ENCODE measurements around the gene SLC1A6. TPM values are rescaled to one million over a fixed set of nuclear protein-coding genes. Genes with fewer than 3 reads are reported as not detected.
"Not testable (repeated sequence)": the region's sequence is repeated elsewhere in the genome, so short reads cannot be mapped to it uniquely, and the experiment has no call there.

The SLC1A6 gene
- total RNA-seq (not detected), total RNA-seq (0 to 0.12 reads per million in 2 donors)

DNA sequence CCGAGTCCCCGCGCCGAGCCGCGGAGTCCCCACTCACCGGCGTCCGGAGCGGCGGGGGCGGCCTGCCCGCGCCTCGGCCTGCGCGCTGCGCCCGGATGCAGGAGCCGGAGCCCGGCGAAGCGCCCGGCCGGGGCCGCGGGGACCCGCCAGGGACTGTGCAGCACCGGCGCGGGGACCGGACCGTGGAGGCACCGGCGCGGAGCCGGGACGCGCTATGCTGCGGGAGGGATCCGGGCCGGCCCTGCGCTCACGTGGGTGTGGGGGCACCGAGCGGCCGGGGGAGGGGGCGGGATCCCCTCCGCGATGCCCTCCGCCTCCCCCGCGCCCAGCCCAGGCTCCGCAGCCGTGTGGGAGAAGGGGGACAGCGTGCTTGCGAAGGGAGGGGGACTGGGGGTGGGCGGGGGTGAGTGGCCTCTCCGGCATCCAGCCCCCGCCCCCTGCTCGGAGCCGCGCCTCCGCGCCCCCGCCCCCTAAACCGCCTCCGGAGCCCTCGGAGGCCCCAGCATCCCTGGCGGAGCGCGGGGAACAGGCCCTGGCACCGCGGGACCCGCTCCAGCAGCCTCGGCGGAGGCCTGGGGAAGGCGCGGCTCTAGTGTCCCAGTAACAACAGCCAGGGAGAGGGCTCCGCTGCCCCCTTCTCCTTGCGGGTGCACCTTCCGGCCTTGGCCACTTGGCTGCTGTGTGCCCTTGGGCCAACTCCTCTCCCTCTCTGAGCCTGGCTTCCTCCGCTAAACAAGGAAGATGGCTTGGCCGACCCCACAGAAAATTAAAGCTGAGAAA, at the start of gene SLC1A6:
TSS of gene SLC1A6 (minus strand) at position 389 of the 780 bp plus-strand sequence. CDS start 6,954 bp downstream, outside the sequence.
- no peaks in the 10 kb centered on the region for H3K9me3 ChIP-seq (ENCODE audit: control insufficient read depth, low read length, poor library complexity, severe bottlenecking)
- peaks cover 9% of the 10 kb centered on the region for H3K36me3 Mint-ChIP-seq (ENCODE audit: low read depth)
- H3K27ac Mint-ChIP-seq, result no peak within 1 kb of the TSS
- DNase-seq (no peak), ATAC-seq (no peak)
- H3K4me1 Mint-ChIP-seq, result peaks cover 9% of the 10 kb centered on the region
- H3K4me3 Mint-ChIP-seq, result no peak within 1 kb of the TSS
- peaks cover 59% of the 10 kb centered on the region for H3K27me3 Mint-ChIP-seq

DNA sequence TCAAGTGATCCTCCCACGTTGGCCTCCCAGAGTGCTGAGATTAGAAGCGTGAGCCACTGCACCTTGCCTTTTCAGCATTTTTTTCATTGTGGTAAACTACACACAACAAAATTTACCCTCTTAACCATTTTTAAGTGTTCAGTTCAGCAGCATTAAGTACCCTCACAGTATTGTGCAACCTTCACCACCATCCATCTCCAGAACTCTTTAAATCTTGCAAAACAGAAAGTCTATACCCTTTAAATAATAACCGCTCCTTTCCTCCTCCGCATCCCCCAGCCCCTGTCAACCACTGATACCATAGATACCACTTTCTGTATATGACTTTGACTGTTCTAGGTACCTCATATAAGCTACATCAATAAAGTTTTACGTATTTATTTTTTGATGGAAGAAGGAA, 48.8 kb upstream of the SLC1A6 start:
- H3K4me3 Mint-ChIP-seq, result no peak overlapping the region
- H3K27me3 Mint-ChIP-seq, result peaks cover 34% of the 10 kb centered on the region
- H3K27ac Mint-ChIP-seq, result no peak overlapping the region
- DNase-seq (no peak), ATAC-seq (no peak)
- peaks cover 2% of the 10 kb centered on the region for H3K4me1 Mint-ChIP-seq
- H3K9me3 ChIP-seq (ENCODE audit: control insufficient read depth, low read length, poor library complexity, severe bottlenecking), result no peaks in the 10 kb centered on the region
- H3K36me3 Mint-ChIP-seq (ENCODE audit: low read depth), result no peaks in the 10 kb centered on the region

DNA sequence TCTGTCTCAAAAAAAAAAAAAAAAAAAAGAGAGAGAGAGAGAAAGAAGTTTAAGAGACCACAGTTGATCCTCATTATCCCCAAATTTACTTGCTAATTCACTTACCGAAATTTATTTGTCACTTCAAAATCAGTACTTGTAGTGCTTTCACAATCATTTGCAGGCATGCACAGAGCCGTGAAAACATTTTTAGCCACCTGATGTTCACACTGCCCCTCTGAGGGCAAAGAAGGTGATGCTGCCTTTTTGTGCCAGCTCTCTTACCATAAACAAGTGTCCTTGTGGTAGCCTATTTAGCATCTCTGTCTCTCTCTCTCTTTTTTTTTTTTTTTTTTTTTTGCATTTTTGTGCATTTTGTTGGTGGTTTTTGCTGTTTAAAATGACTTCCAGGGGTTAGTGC, 45.6 kb upstream of the SLC1A6 start:
- no peak overlapping the region for H3K27ac Mint-ChIP-seq
- no peaks in the 10 kb centered on the region for H3K36me3 Mint-ChIP-seq (ENCODE audit: low read depth)
- ATAC-seq (no peak), DNase-seq (no peak)
- peaks cover 2% of the 10 kb centered on the region for H3K4me1 Mint-ChIP-seq
- H3K4me3 Mint-ChIP-seq, result no peak overlapping the region
- no peaks in the 10 kb centered on the region for H3K9me3 ChIP-seq (ENCODE audit: control insufficient read depth, low read length, poor library complexity, severe bottlenecking)
- H3K27me3 Mint-ChIP-seq, result peaks cover 33% of the 10 kb centered on the region

DNA sequence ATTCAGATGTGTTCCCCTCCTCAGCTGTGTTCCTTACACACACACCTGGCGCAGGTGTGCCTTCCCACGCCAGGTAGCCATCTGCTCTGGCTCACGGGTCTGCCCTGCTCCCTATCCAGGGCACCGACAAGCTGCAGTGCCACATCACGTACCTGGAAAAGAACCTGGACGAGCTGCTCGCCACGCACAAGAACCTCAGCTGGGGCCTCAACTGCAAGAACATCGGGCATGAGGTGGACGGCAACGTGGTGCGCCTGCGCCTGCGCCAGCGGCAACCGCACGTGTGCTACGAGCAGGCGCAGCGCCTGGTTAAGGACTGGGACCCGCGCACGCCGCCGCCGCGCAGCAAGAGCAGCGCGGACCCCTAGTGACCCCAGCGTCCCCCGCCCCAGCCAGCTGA, 43.1 kb upstream of the SLC1A6 start:
- no peaks in the 10 kb centered on the region for H3K4me1 Mint-ChIP-seq
- H3K27ac Mint-ChIP-seq, result no peak overlapping the region
- H3K9me3 ChIP-seq (ENCODE audit: control insufficient read depth, low read length, poor library complexity, severe bottlenecking), result no peaks in the 10 kb centered on the region
- H3K36me3 Mint-ChIP-seq (ENCODE audit: low read depth), result no peaks in the 10 kb centered on the region
- no peak overlapping the region for H3K4me3 Mint-ChIP-seq
- DNase-seq (no peak), ATAC-seq (no peak)
- peaks cover 38% of the 10 kb centered on the region for H3K27me3 Mint-ChIP-seq

DNA sequence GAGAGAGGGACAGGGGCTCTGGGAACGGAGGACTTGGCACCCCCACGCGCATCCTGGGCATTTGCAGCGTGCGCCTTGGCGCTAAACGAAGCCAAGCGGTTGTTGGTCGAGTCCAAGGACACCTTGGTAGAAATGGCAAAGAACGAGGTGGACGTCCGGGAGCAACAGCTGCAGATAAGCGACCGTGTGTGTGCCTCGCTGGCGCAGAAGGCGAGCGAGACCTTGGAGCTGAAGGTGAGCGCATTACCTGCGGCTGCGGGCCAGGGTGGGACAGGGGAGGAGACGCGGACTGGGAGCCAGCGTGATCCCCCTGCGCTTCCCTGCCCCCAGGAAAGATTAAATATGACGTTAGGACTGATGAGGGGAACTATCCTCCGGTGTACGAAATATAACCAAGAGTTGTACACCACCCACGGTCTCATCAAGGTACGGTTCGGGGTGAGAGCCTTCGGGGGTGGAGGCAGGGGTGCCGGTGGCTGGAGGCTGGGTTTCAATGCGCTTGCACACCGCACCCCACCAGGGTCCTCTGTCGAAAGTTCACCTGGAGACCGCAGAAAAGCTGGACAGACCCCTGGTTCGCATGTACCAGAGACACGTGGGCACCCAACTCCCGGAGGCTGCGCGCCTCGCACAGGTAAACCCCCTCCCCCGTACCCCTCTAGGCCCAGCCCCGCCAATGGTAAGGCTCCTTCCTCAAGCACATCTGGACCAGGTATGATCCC, 41.8 kb upstream of the SLC1A6 start:
- no peaks in the 10 kb centered on the region for H3K36me3 Mint-ChIP-seq (ENCODE audit: low read depth)
- H3K27me3 Mint-ChIP-seq, result peaks cover 47% of the 10 kb centered on the region
- no peak overlapping the region for H3K4me3 Mint-ChIP-seq

DNA sequence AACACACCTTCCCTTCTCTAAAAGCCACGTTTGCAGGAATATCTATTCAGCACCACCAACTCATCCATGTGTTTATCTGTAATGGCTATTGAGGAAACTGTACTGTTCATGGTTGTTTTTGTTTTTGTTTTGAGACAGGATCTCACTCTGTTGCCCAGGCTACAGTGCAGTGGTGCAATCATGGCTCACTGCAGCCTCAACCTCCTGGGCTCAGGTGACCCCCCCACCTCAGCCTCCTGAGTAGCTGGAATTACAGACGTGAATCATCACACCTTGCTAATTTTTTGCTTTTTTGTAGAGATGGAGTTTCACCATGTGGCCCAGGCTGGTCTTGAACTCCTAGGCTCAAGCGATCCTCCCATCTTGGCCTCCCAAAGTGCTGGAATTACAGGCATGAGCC, 39.2 kb upstream of the SLC1A6 start:
- ATAC-seq; H3K27ac Mint-ChIP-seq; H3K4me3 Mint-ChIP-seq; H3K4me1 Mint-ChIP-seq; H3K9me3 ChIP-seq (ENCODE audit: control insufficient read depth, low read length, poor library complexity, severe bottlenecking); DNase-seq; H3K36me3 Mint-ChIP-seq (ENCODE audit: low read depth): not testable (repeated sequence)
- peaks cover 34% of the 10 kb centered on the region for H3K27me3 Mint-ChIP-seq

More for the DNA sequence above, 41.8 kb upstream of the SLC1A6 start:
- Mint-ChIP-seq H3K27ac (no peak overlapping the region), H3K4me1 (no peaks in the 10 kb centered on the region)
- ATAC-seq, result no peak
- DNase-seq, result no peak
- no peaks in the 10 kb centered on the region for H3K9me3 ChIP-seq (ENCODE audit: control insufficient read depth, low read length, poor library complexity, severe bottlenecking)

DNA sequence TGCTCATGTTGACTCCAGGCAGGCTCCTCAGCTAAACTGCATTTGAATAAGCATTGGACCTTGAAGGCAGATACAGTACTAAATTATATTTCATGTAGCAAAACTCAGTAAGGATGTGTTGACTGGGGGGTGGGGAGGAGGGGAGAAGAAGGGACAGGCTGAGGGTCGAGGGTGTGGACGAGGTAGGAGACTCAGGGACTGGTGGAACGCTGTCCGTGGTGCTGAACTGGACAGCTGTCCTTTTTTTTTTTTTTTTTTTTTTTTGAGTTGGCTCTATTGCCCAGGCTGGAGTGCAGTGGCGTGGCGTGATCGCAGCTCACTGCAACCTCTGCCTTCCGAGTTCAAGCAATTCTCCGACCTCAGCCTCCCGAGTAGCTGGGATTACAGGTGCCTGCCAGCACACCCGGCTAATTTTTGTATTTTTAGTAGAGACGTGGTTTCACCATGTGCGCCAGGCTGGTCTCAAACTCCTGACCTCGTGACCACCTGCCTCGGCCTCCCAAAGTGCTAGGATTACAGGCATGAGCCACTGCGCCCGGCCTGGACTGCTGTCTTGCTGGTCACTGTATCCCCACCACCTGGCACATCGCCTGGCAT, 36.4 kb upstream of the SLC1A6 start:
- no peaks in the 10 kb centered on the region for H3K9me3 ChIP-seq (ENCODE audit: control insufficient read depth, low read length, poor library complexity, severe bottlenecking)
- Mint-ChIP-seq H3K36me3 (ENCODE audit: low read depth) (peaks cover 2% of the 10 kb centered on the region), H3K4me3 (no peak overlapping the region), H3K27ac (no peak overlapping the region), H3K27me3 (peaks cover 46% of the 10 kb centered on the region), H3K4me1 (no peaks in the 10 kb centered on the region)
- DNase-seq (no peak), ATAC-seq (no peak)

DNA sequence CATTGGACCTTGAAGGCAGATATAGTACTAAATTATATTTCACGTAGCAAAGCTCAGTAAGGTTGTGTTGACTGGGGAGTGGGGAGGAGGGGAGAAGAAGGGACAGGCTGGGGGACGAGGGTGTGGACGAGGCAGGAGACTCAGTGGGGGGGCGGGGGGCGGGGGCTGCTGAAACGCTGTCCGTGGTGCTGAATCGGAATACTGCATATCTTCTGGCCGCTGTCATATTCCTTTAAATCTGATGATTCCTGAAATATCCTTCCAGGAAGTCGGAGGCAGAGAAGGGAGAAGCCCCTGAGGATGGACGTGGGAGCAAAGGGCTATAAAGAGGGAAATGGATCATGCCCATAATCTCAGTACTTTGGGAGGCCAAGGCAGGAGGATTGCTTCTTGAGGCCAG, 34.9 kb upstream of the SLC1A6 start:
- peaks cover 55% of the 10 kb centered on the region for H3K27me3 Mint-ChIP-seq
- DNase-seq, result no peak
- H3K36me3 Mint-ChIP-seq (ENCODE audit: low read depth), result peaks cover 2% of the 10 kb centered on the region
- H3K4me1 Mint-ChIP-seq, result no peaks in the 10 kb centered on the region
- no peak overlapping the region for H3K27ac Mint-ChIP-seq
- H3K9me3 ChIP-seq (ENCODE audit: control insufficient read depth, low read length, poor library complexity, severe bottlenecking), result no peaks in the 10 kb centered on the region
- H3K4me3 Mint-ChIP-seq, result no peak overlapping the region
- ATAC-seq, result no peak

DNA sequence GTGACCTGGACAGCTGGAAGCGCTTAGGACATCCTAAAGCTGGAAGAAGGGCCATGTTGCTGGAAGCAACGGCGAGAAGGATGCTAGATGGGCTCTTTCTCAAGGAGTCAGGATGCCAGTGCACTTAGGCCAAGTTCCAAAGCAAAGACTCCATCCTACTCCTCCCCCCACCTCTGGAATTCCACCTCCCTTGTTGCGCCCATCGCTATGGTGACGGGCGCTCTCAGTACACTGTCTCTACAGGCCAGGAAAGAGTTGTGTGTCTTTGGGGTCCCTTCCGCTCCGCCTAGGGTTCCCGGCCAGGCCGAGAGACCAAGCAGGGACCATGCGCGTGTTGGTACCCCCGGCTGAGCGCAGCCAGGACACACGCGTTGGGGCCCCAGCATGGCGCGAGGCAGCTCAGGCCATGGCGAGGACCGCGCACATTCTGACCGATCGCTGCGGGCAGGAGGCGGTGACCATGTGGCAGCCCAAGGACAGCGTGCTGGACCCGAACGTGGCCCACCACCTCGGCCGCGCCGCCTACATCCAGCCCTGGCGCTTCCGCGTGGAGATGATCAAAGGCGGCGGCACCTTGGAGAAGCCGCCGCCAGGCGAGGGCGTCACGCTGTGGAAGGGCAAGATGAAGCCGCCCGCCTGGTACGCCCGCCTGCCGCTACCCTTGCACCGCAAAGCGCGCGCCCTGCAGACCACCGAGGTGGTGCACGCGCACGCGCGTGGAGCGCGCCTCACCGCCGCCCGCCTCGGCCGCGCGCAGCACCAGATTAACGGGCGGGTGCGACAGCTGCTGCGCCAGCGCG, 31.0 kb upstream of the SLC1A6 start:
- DNase-seq (no peak), ATAC-seq (no peak)
- H3K4me1 Mint-ChIP-seq, result no peaks in the 10 kb centered on the region
- H3K9me3 ChIP-seq (ENCODE audit: control insufficient read depth, low read length, poor library complexity, severe bottlenecking), result no peaks in the 10 kb centered on the region
- H3K4me3 Mint-ChIP-seq, result no peak overlapping the region
- peaks cover 2% of the 10 kb centered on the region for H3K36me3 Mint-ChIP-seq (ENCODE audit: low read depth)
- H3K27ac Mint-ChIP-seq, result no peak overlapping the region
- H3K27me3 Mint-ChIP-seq, result peaks cover 64% of the 10 kb centered on the region

DNA sequence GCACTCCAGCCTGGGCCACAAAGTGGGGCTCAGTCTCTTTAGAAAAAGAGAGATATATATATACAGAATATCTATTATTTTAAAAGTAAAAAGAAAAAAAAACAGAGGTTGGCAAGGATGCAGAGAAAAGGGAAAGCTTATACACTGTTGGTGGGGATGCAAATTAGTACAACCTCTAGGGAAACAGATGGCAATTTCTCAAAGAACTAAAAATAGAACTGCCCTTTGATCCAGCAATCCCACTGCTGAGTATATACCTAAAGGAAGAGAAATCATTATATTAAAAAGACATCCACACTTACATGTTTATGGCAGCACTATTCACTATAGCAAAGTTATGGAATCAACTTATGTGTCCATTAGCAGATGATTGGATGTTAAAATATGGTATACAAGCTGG, 28.6 kb upstream of the SLC1A6 start:
- no peak overlapping the region for H3K4me3 Mint-ChIP-seq
- H3K4me1 Mint-ChIP-seq, result no peaks in the 10 kb centered on the region
- no peak for ATAC-seq
- no peak for DNase-seq
- peaks cover 64% of the 10 kb centered on the region for H3K27me3 Mint-ChIP-seq
- H3K9me3 ChIP-seq (ENCODE audit: control insufficient read depth, low read length, poor library complexity, severe bottlenecking), result no peaks in the 10 kb centered on the region
- H3K27ac Mint-ChIP-seq, result no peak overlapping the region
- H3K36me3 Mint-ChIP-seq (ENCODE audit: low read depth), result no peaks in the 10 kb centered on the region

DNA sequence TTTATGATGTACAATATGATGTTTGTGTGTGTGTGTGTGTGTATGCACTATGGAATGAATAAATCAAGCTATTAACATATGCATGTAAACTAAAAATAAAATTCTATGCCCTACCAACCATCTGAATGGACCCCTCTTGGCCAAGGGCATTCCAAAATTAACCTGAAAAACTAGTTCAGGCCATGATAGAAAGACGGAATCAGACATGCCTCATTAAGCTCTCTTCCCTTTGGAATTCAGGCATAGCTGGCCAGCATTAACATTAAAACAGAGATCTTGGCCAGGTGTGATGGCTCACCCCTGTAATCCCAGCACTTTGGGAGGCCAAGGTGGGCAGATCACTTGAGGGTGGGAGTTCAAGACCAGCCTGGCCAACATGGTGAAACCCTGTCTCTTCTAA, 18.3 kb upstream of the SLC1A6 start:
- H3K27me3 Mint-ChIP-seq, result peaks cover 61% of the 10 kb centered on the region

DNA sequence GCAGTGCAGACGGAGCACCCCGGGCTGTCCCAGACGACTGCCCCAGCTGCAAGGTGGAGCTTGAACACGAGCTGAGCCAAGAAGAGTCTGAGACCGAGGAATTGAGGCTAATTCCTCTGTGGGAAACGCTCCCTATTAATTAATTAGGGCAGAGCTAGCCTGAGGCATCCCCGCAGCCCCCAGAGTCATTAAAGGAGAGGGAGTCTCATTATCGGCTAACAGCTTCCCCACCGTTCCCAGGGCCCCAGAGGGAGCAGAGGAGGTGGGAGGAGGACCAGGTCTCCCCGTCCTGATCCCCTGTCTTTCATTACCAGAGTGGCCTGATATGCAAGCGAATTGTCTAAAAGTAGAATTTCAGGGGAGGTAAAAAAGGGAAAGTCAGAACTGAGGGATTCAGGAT, 13.1 kb upstream of the SLC1A6 start:
- H3K36me3 Mint-ChIP-seq (ENCODE audit: low read depth), result peaks cover 2% of the 10 kb centered on the region
- H3K4me1 Mint-ChIP-seq, result peaks cover 2% of the 10 kb centered on the region
- ATAC-seq (no peak), DNase-seq (no peak)
- no peak overlapping the region for H3K4me3 Mint-ChIP-seq
- H3K27ac Mint-ChIP-seq, result no peak overlapping the region
- no peaks in the 10 kb centered on the region for H3K9me3 ChIP-seq (ENCODE audit: control insufficient read depth, low read length, poor library complexity, severe bottlenecking)
- peaks cover 54% of the 10 kb centered on the region for H3K27me3 Mint-ChIP-seq

More for the DNA sequence above, 18.3 kb upstream of the SLC1A6 start:
- no peak for DNase-seq
- no peak for ATAC-seq
- Mint-ChIP-seq H3K36me3 (ENCODE audit: low read depth) (no peaks in the 10 kb centered on the region), H3K4me1 (no peaks in the 10 kb centered on the region), H3K4me3 (no peak overlapping the region), H3K27ac (no peak overlapping the region)
- H3K9me3 ChIP-seq (ENCODE audit: control insufficient read depth, low read length, poor library complexity, severe bottlenecking), result no peaks in the 10 kb centered on the region

DNA sequence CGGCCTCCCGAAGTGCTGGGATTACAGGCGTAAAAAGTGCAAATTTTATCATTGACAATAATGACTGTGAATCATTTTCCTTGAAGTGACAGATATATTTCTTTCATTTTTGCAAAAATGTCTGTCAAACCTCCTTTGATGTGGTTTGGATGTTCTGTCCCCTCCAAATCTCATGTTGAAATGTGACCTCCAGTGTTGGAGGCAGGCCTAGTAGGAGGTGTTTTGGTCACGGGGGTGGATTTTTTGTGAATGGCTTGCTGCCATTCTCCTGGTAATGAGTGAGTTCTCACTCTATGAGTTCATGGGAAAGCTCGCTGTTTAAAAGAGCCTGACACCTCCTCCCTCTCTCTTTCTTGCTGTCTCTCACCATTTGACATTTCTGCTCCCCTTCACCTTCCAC, 5.5 kb upstream of the SLC1A6 start:
- H3K4me3 Mint-ChIP-seq, result no peak overlapping the region
- H3K27me3 Mint-ChIP-seq, result peaks cover 43% of the 10 kb centered on the region
- DNase-seq (no peak), ATAC-seq (no peak)
- H3K27ac Mint-ChIP-seq, result no peak overlapping the region
- peaks cover under 1% of the 10 kb centered on the region for H3K4me1 Mint-ChIP-seq
- H3K36me3 Mint-ChIP-seq (ENCODE audit: low read depth), result peaks cover under 1% of the 10 kb centered on the region
- H3K9me3 ChIP-seq (ENCODE audit: control insufficient read depth, low read length, poor library complexity, severe bottlenecking), result no peaks in the 10 kb centered on the region

Measured in T-helper 17 cell (primary cell).